SK-N-SH (cell line): Measurements from ENCODE around the gene EIF2B5. TPM values are rescaled to one million over a fixed set of nuclear protein-coding genes. Genes with fewer than 3 reads are reported as not detected.

Experiments
- CTCF ChIA-PET: fragments of 300-600, 350-600 bp; formaldehyde crosslinking; extraction: SDS; loops from one replicate; lab custom pipeline; 2021; lab: Yijun Ruan, JAX
- POLR2A ChIA-PET: fragments of 350-600 bp; sonication (Branson Sonifier 250); formaldehyde crosslinking; extraction: SDS; loops from one replicate; lab custom pipeline; 2020; ENCODE audit warnings: antibody characterized with exemption, inconsistent platforms; lab: Yijun Ruan, JAX
- DNase-seq: peaks from one replicate; pipeline ENCODE4 v3.0.0; 2012
- H2AFZ ChIP-seq: fragments of 200-600 bp; sonication (generic); 2 replicates; pipeline ENCODE4 v1.8.1; 2016; ENCODE audit warnings: antibody characterized with exemption, mild to moderate bottlenecking, low read depth
- H3F3A ChIP-seq: fragments of 200-600 bp; sonication (generic); replicated peaks from 2 replicates; pipeline ENCODE3; 2016; ENCODE audit warnings: antibody characterized with exemption, mild to moderate bottlenecking; ENCODE audit not compliant: insufficient read depth
- H3K27ac ChIP-seq, 2 experiments: fragments of 200-500 bp in 1 of 2; fragments of 200-600 bp in 1 of 2; sonication (Bioruptor generic) in 1 of 2; sonication (generic), shearing (Covaris generic) in 1 of 2; 2 replicates each; pipeline versions ENCODE4 v1.5.1 to v1.6.1; 2014 to 2016; ENCODE audit warnings: low read depth in 2 of 2, inconsistent platforms in 1 of 2, low read length in 1 of 2, mild to moderate bottlenecking in 1 of 2, mixed read lengths in 1 of 2
- H3K27me3 ChIP-seq: fragments of 200-600 bp; sonication (generic), shearing (Covaris generic); 2 replicates; pipeline ENCODE4 v1.6.1; 2016; ENCODE audit warnings: mixed run types; ENCODE audit not compliant: insufficient read depth
- H3K36me3 ChIP-seq, 2 experiments: fragments of 200-500 bp in 1 of 2; fragments of 200-600 bp in 1 of 2; sonication (Bioruptor generic) in 1 of 2; sonication (generic) in 1 of 2; replicated peaks in 1 of 2; 2 replicates each; pipeline versions ENCODE3 to v1.5.1; 2014 to 2016; ENCODE audit warnings: low read length in 1 of 2, mild to moderate bottlenecking in 1 of 2; ENCODE audit not compliant: insufficient read depth in 2 of 2, control insufficient read depth in 1 of 2
- H3K4me1 ChIP-seq, 2 experiments: fragments of 200-500 bp in 1 of 2; fragments of 200-600 bp in 1 of 2; sonication (Bioruptor generic) in 1 of 2; sonication (generic), shearing (Covaris generic) in 1 of 2; 2 replicates each; pipeline versions ENCODE4 v1.5.1 to v1.6.1; 2014 to 2016; ENCODE audit warnings: low read depth in 1 of 2, low read length in 1 of 2, mixed run types in 1 of 2; ENCODE audit not compliant: insufficient read depth in 2 of 2, control insufficient read depth in 1 of 2
- H3K4me2 ChIP-seq: fragments of 200-600 bp; sonication (generic), shearing (Covaris generic); 2 replicates; pipeline ENCODE4 v1.6.1; 2017; ENCODE audit warnings: mixed run types
- H3K4me3 ChIP-seq, 2 experiments: fragments of 200-500 bp in 1 of 2; fragments of 200-600 bp in 1 of 2; sonication (Bioruptor generic) in 1 of 2; sonication (generic), shearing (Covaris generic) in 1 of 2; 2 replicates each; pipeline versions ENCODE4 v1.5.1 to v1.8.1; 2014 to 2016; ENCODE audit warnings: low read depth in 2 of 2, inconsistent platforms in 1 of 2, low read length in 1 of 2, mild to moderate bottlenecking in 1 of 2, mixed read lengths in 1 of 2, moderate library complexity in 1 of 2
- H3K79me2 ChIP-seq: fragments of 200-600 bp; sonication (generic); 2 replicates; pipeline ENCODE4 v1.8.1; 2017; ENCODE audit warnings: mild to moderate bottlenecking; ENCODE audit not compliant: insufficient read depth
- H3K9ac ChIP-seq: fragments of 200-600 bp; sonication (generic); 2 replicates; pipeline ENCODE4 v1.6.1; 2017; ENCODE audit warnings: mixed run types
- H3K9me2 ChIP-seq: fragments of 200-600 bp; sonication (generic); 2 replicates; pipeline ENCODE4 v1.6.1; 2017; ENCODE audit warnings: mixed run types
- H3K9me3 ChIP-seq: fragments of 200-600 bp; sonication (generic); 2 replicates; pipeline ENCODE4 v1.6.1; 2017; ENCODE audit warnings: mixed run types, mild to moderate bottlenecking, moderate library complexity
- H4K20me1 ChIP-seq: fragments of 200-600 bp; sonication (generic); 2 replicates; pipeline ENCODE4 v1.6.1; 2017; ENCODE audit warnings: mild to moderate bottlenecking, mixed run types; ENCODE audit not compliant: insufficient read depth
- CHD2 ChIP-seq: fragments of 150-350 bp; IDR thresholded peaks from 2 replicates; pipeline ENCODE4 v1.6.1; 2018; ENCODE audit warnings: low read length; ENCODE audit not compliant: partially characterized antibody
- EP300 ChIP-seq, 2 experiments: IDR thresholded peaks; 2 replicates each; pipeline versions ENCODE4 v1.4.0 to v1.6.1; 2012; ENCODE audit warnings: borderline replicate concordance in 1 of 2, low read depth in 1 of 2, low read length in 1 of 2
- FOSL2 ChIP-seq: IDR thresholded peaks from 2 replicates; pipeline ENCODE4 v1.4.0; 2012; ENCODE audit warnings: low read depth, mild to moderate bottlenecking, moderate library complexity, borderline replicate concordance
- GATA2 ChIP-seq: sonication (generic); formaldehyde crosslinking; IDR thresholded peaks from 2 replicates; pipeline ENCODE4 v1.5.0; 2020; ENCODE audit warnings: mild to moderate bottlenecking, missing genetic modification reagents
- JUND ChIP-seq: IDR thresholded peaks from 2 replicates; pipeline ENCODE4 v1.4.0; 2012
- MAX ChIP-seq: IDR thresholded peaks from 2 replicates; pipeline ENCODE4 v1.4.0; 2012; ENCODE audit warnings: low read depth
- MXI1 ChIP-seq: IDR thresholded peaks from 2 replicates; pipeline ENCODE4 v1.6.1; 2012; ENCODE audit warnings: mild to moderate bottlenecking, low read depth, low read length, improper control_type of control experiment
- NRF1 ChIP-seq: IDR thresholded peaks from 2 replicates; pipeline ENCODE4 v1.6.1; 2012; ENCODE audit warnings: low read depth, mild to moderate bottlenecking, low read length
- PBX3 ChIP-seq: IDR thresholded peaks from 2 replicates; pipeline ENCODE4; 2012
- POLR2AphosphoS5 ChIP-seq: IDR thresholded peaks from 2 replicates; pipeline ENCODE4 v1.6.1; 2012; ENCODE audit warnings: low read depth, low read length
- RAD21 ChIP-seq: IDR thresholded peaks from 2 replicates; pipeline ENCODE4 v1.6.1; 2012; ENCODE audit warnings: mild to moderate bottlenecking, low read length
- RCOR1 ChIP-seq: fragments of 150-350 bp; IDR thresholded peaks from 2 replicates; pipeline ENCODE4 v1.6.1; 2017; ENCODE audit warnings: antibody characterized with exemption, low read length
- RFX5 ChIP-seq: IDR thresholded peaks from 2 replicates; pipeline ENCODE4 v1.6.1; 2012; ENCODE audit warnings: mild to moderate bottlenecking, improper control_type of control experiment, low read length
- SMC3 ChIP-seq: IDR thresholded peaks from 2 replicates; pipeline ENCODE4 v1.6.1; 2012; ENCODE audit warnings: low read depth, low read length, improper control_type of control experiment
- TAF1 ChIP-seq: IDR thresholded peaks from 2 replicates; pipeline ENCODE4 v1.6.1; 2012; ENCODE audit warnings: low read depth, mild to moderate bottlenecking, low read length, moderate library complexity, borderline replicate concordance
- TEAD4 ChIP-seq: IDR thresholded peaks from 2 replicates; pipeline ENCODE4 v1.4.0; 2012; ENCODE audit warnings: mild to moderate bottlenecking, borderline replicate concordance; ENCODE audit not compliant: insufficient read depth
- USF1 ChIP-seq: IDR thresholded peaks from 2 replicates; pipeline ENCODE4 v1.4.0; 2012; ENCODE audit warnings: low read depth, borderline replicate concordance
- USF2 ChIP-seq: fragments of 150-350 bp; IDR thresholded peaks from 2 replicates; pipeline ENCODE4 v1.6.1; 2017; ENCODE audit warnings: antibody characterized with exemption, low read length, low read depth, borderline replicate concordance
- ZBTB33 ChIP-seq: IDR thresholded peaks from 2 replicates; pipeline ENCODE4 v1.4.0; 2012; ENCODE audit warnings: low read depth, borderline replicate concordance
- WGBS: methylation state at CpG from one replicate; pipeline ENCODE4 v1.1.6; 2017; ENCODE audit warnings: low lambda C conversion rate; 5-methylcytosine and 5-hydroxymethylcytosine counted together
- polyA plus RNA-seq, 3 experiments: library from polyadenylated mRNA; depleted of rRNA; stranded (reverse); fragments of >200 nt; gene quantifications; 2 replicates each; pipeline ENCODE4 v1.2.3, GENCODE V29; 2012

The EIF2B5 gene
- polyA plus RNA-seq, 1 of the 3 experiments (the other 2 are of a cell fraction): 46.8 TPM

- Histone ChIP-seq H3K4me2 (peak overlapping the region; percentile 98; the same call in 1 of the 2 replicates), H3K27ac (peak overlapping the region; percentile 84 to 96), H4K20me1 (peaks cover 19% of the 10 kb centered on the region; the same call in 1 of the 2 replicates), H3K4me1 (peaks cover 6 to 20% of the 10 kb centered on the region in 2 experiments; a peak in 3 of 4 replicates), H3K27me3 (no peaks in the 10 kb centered on the region), H3K79me2 (peaks cover 46% of the 10 kb centered on the region), H2AFZ (0 out of 2 replicates have a peak overlapping the region, but pooled peaks have one; percentile 50), H3K9me3 (no peaks in the 10 kb centered on the region), H3K4me3 (peak overlapping the region; percentile 99 to 100), H3F3A (peaks cover 33% of the 10 kb centered on the region), H3K9ac (peak overlapping the region; percentile 81; the same call in 1 of the 2 replicates), H3K36me3 (peaks cover 43 to 64% of the 10 kb centered on the region in 2 experiments), H3K9me2 (no peaks in the 10 kb centered on the region)
- CTCF ChIA-PET: interaction anchor here (1.0 to 3.2 kb wide), 6 partner anchors 8 to 140 kb away, joined by 3 to 13 read pairs (median 4); partner anchors contain the start of genes AP2M1 and EEF1AKMT4
- DNase-seq: peak; percentile 97
- TF ChIP-seq ZBTB33 (0 out of 2 replicates have a peak, but pooled peaks have one; percentile 33), MXI1 (peak; percentile 93), NRF1 (peak; percentile 99), CHD2 (peak; percentile 39), RCOR1 (peak; percentile 5; the same call in 1 of the 2 replicates), USF2 (0 out of 2 replicates have a peak, but pooled peaks have one; percentile 3), PBX3 (peak; percentile 41), POLR2AphosphoS5 (peak; percentile 85), MAX (peak; percentile 96), EP300 (IDR thresholded peaks at IDR 0.05; ENCODE audit: borderline replicate concordance in 1 of 2, low read depth in 1 of 2, low read length in 1 of 2) (peak in 1 of 2 experiments; percentile 8; a peak in 1 of 4 replicates), TAF1 (no peak), USF1 (peak; percentile 75; the same call in 1 of the 2 replicates), JUND (0 out of 2 replicates have a peak, but pooled peaks have one; percentile 39), RFX5 (no peak), SMC3 (no peak), GATA2 (no peak), TEAD4 (no peak), RAD21 (0 out of 2 replicates have a peak, but pooled peaks have one; percentile 32), FOSL2 (no peak)
- POLR2A ChIA-PET: interaction anchor here (0.9 to 1.4 kb wide), 4 partner anchors 9 to 61 kb away, joined by 4 to 6 read pairs (median 6); partner anchors contain the start of gene AP2M1
- WGBS: 5% methylated on average over 13 of the region's 55 CpGs
Measured at GRCh38 chr3:184185461-184186183, 50.5 kb downstream of the EIF2B5 start.
